ENCODE measurements around the gene DEPP1. TPM values are rescaled to one million over a fixed set of nuclear protein-coding genes. Genes with fewer than 3 reads are reported as not detected.

DEPP1 gene
- total RNA-seq, 1 donor from 2014 or later = 25.7 TPM

- Mint-ChIP-seq H3K4me3 (no peak overlapping the region), H3K4me1 (ENCODE audit: unreplicated experiment) (no peaks in the 10 kb centered on the region), H3K27me3 (no peaks in the 10 kb centered on the region), H3K36me3 (peaks cover 43% of the 10 kb centered on the region), H3K9me3 (peaks cover 3% of the 10 kb centered on the region), H3K27ac (no peak overlapping the region)
- no peak for TF ChIP-seq CTCF (conservative IDR thresholded peaks at IDR 0.05)
- DNase-seq (ENCODE audit: extremely low spot score, unreplicated experiment) = no peak
Measured at GRCh38 chr10:45006276-45007030, 27.8 kb upstream of the DEPP1 start.

GRCh38 chr10:45005284-45005683 lies 26.7 kb upstream of the DEPP1 start:
- H3K9me3 Mint-ChIP-seq = peaks cover 3% of the 10 kb centered on the region
- H3K4me1 Mint-ChIP-seq (ENCODE audit: unreplicated experiment) = peaks cover 4% of the 10 kb centered on the region
- no peak for DNase-seq (ENCODE audit: extremely low spot score, unreplicated experiment)
- no peak overlapping the region for H3K4me3 Mint-ChIP-seq
- H3K27me3 Mint-ChIP-seq = no peaks in the 10 kb centered on the region
- peaks cover 43% of the 10 kb centered on the region for H3K36me3 Mint-ChIP-seq
- no peak for TF ChIP-seq CTCF (conservative IDR thresholded peaks at IDR 0.05)
- H3K27ac Mint-ChIP-seq = no peak overlapping the region

GRCh38 chr10:45004661-45005060 lies 26.1 kb upstream of the DEPP1 start:
- Mint-ChIP-seq H3K4me1 (ENCODE audit: unreplicated experiment) (peaks cover 8% of the 10 kb centered on the region), H3K4me3 (no peak overlapping the region), H3K9me3 (peaks cover 3% of the 10 kb centered on the region), H3K36me3 (peaks cover 43% of the 10 kb centered on the region), H3K27ac (no peak overlapping the region), H3K27me3 (no peaks in the 10 kb centered on the region)
- no peak for TF ChIP-seq CTCF (conservative IDR thresholded peaks at IDR 0.05)
- no peak for DNase-seq (ENCODE audit: extremely low spot score, unreplicated experiment)

GRCh38 chr10:45003432-45004000 lies 24.9 kb upstream of the DEPP1 start:
- Mint-ChIP-seq H3K4me1 (ENCODE audit: unreplicated experiment) (peaks cover 8% of the 10 kb centered on the region), H3K9me3 (peaks cover 3% of the 10 kb centered on the region), H3K27ac (no peak overlapping the region), H3K27me3 (no peaks in the 10 kb centered on the region), H3K4me3 (no peak overlapping the region), H3K36me3 (peaks cover 43% of the 10 kb centered on the region)
- TF ChIP-seq CTCF (conservative IDR thresholded peaks at IDR 0.05) = no peak
- no peak for DNase-seq (ENCODE audit: extremely low spot score, unreplicated experiment)

- H3K4me3 Mint-ChIP-seq = peak overlapping the region; percentile 94
- H3K9me3 Mint-ChIP-seq = peaks cover 3% of the 10 kb centered on the region
- peaks cover 8% of the 10 kb centered on the region for H3K4me1 Mint-ChIP-seq (ENCODE audit: unreplicated experiment)
- H3K27me3 Mint-ChIP-seq = no peaks in the 10 kb centered on the region
- H3K36me3 Mint-ChIP-seq = peaks cover 43% of the 10 kb centered on the region
- TF ChIP-seq CTCF (conservative IDR thresholded peaks at IDR 0.05) = peak; percentile 68
- DNase-seq (ENCODE audit: extremely low spot score, unreplicated experiment) = no peak
- peak overlapping the region; percentile 94 for H3K27ac Mint-ChIP-seq
Measured at GRCh38 chr10:45001381-45002148, 23.0 kb upstream of the DEPP1 start.
